HCT116 (cell line): ENCODE results near the gene NFATC3.
"Not testable (repeated sequence)": the region's sequence is repeated elsewhere in the genome, so short reads cannot be mapped to it uniquely, and the experiment has no call there.

ENCODE experiments used
- CTCF ChIP-seq, 3 experiments: fragments of 200-600 bp in 1 of 3; sonication (generic) in 1 of 3; IDR thresholded peaks in 2 of 3; conservative IDR thresholded peaks in 1 of 3; 2 replicates each; pipeline ENCODE4 v1.5.1; 2012 to 2017; ENCODE audit warnings: low read depth in 2 of 3, low read length in 2 of 3, antibody characterized with exemption in 1 of 3, borderline replicate concordance in 1 of 3, control low read depth in 1 of 3, mild to moderate bottlenecking in 1 of 3, mixed read lengths in 1 of 3, mixed run types in 1 of 3, moderate library complexity in 1 of 3; ENCODE audit not compliant: insufficient read depth in 1 of 3
- EZH2phosphoT487 ChIP-seq: fragments of 200-600 bp; IDR thresholded peaks from 2 replicates; pipeline ENCODE4 v1.6.1; 2018; ENCODE audit warnings: antibody characterized with exemption, borderline replicate concordance
- TCF7L2 ChIP-seq: IDR thresholded peaks from 2 replicates; pipeline ENCODE4 v1.7.0; 2011; ENCODE audit warnings: borderline replicate concordance, inconsistent platforms; ENCODE audit not compliant: insufficient read depth, insufficient read length; ENCODE audit errors: extremely low read depth
- YY1 ChIP-seq: IDR thresholded peaks from 2 replicates; pipeline ENCODE4 v1.6.1; 2011; ENCODE audit warnings: low read length, low read depth, moderate library complexity, mild to moderate bottlenecking; ENCODE audit not compliant: insufficient replicate concordance; ENCODE audit errors: extremely low read depth
- ZBTB33 ChIP-seq: IDR thresholded peaks from 2 replicates; pipeline ENCODE4 v1.6.1; 2011; ENCODE audit warnings: mild to moderate bottlenecking, low read length, moderate library complexity; ENCODE audit not compliant: insufficient replicate concordance; ENCODE audit errors: extremely low read depth

DNA sequence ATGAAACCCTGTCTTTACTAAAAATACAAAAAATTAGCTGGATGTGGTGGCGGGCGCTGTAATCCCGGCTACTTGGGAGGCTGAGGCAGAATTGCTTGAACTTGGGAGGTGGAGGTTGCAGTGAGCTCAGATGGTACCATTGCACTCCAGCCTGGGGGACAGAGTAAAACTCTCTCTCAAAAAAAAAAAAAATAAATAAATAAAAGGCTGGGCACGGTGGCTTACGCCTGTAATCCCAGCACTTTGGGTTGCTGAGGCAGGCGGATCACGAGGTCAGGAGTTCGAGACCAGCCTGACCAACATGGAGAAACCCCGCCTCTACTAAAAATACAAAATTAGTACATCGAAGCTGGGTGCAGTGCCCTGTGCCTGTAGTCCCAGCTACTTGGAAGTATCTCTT lies 7.1 kb downstream of the NFATC3 start:
- not testable (repeated sequence) for TF ChIP-seq YY1; CTCF (IDR thresholded peaks at IDR 0.05 in 2 of 3, conservative IDR thresholded peaks at IDR 0.05 in 1 of 3; ENCODE audit: borderline replicate concordance in 1 of 3, insufficient read depth in 1 of 3, low read depth in 2 of 3, low read length in 2 of 3); ZBTB33; TCF7L2; EZH2phosphoT487
